ENCODE measurements around the gene LNX1. TPM values are rescaled to one million over a fixed set of nuclear protein-coding genes. Genes with fewer than 3 reads are reported as not detected.

The LNX1 gene
- total RNA-seq, 4 donors from 2014 or later = 4.8 to 12.6 (median 6.6) TPM

DNA sequence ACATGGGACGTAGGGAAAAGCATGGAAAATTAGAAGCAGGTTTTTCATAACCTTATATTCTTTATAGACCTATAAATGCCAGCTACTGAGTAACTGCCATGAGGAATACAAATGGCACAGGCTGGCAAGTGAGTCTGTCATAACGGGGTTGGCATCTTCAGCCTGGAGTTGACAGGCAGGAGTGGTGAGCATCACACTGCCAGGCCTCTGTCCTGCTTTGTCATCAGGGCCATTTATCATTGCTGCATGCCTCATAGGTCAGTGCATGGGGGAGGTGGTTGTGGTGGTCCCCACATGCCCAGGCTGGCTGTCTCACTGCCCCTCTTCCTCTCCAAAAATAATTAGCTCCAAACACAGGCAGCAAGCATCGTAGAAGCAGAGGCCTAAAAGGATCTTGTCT lies 72.5 kb downstream of the LNX1 start:
- H3K4me3 ChIP-seq = no peak overlapping the region
- no peak for DNase-seq (ENCODE audit: low spot score in 2 of 2)
- 77 to 81% methylated on average over 3 of the region's 3 CpGs for WGBS, 2 donors
- TF ChIP-seq, protein P1, sequence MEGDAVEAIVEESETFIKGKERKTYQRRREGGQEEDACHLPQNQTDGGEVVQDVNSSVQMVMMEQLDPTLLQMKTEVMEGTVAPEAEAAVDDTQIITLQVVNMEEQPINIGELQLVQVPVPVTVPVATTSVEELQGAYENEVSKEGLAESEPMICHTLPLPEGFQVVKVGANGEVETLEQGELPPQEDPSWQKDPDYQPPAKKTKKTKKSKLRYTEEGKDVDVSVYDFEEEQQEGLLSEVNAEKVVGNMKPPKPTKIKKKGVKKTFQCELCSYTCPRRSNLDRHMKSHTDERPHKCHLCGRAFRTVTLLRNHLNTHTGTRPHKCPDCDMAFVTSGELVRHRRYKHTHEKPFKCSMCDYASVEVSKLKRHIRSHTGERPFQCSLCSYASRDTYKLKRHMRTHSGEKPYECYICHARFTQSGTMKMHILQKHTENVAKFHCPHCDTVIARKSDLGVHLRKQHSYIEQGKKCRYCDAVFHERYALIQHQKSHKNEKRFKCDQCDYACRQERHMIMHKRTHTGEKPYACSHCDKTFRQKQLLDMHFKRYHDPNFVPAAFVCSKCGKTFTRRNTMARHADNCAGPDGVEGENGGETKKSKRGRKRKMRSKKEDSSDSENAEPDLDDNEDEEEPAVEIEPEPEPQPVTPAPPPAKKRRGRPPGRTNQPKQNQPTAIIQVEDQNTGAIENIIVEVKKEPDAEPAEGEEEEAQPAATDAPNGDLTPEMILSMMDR (IDR thresholded peaks at IDR 0.05) = no peak
- TF ChIP-seq EP300 (IDR thresholded peaks at IDR 0.05) = no peak
- H3K4me1 ChIP-seq = no peaks in the 10 kb centered on the region
- no peak overlapping the region for H3K27ac ChIP-seq
- no peaks in the 10 kb centered on the region for H3K9me3 ChIP-seq
- H3K36me3 ChIP-seq = no peaks in the 10 kb centered on the region
- no peaks in the 10 kb centered on the region for H3K27me3 ChIP-seq

DNA sequence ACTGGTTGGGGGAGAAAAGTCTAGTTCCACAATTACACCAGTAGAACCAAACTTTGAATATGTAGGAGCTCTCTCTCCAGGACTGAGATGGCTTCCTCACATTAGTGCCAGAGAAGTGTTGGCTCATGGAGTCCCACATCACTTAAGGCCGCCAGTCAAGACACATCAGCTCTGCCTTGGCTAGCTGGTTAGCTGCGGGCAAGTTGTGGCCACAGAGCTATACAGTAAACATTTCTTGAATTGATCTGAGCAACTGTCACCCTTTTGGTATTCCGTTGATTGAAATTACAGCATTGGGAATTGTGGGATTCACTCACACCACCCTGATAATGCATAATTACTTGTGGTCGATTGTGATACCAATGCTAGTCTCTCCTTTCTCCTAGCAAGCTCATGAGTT lies 76.2 kb downstream of the LNX1 start:
- 95 to 99% methylated on average over 4 of the region's 4 CpGs for WGBS, 2 donors

GRCh38 chr4:53514509-53514908 lies 76.8 kb downstream of the LNX1 start:
- WGBS, 2 donors = 0% methylated on average over 1 of the region's 1 CpG

More for the DNA sequence above, 76.2 kb downstream of the LNX1 start:
- H3K4me1 ChIP-seq = peaks cover 0 to 13% (median 0%) of the 10 kb centered on the region in 4 donors
- no peak for DNase-seq (ENCODE audit: low spot score in 2 of 2)
- no peak for TF ChIP-seq POLR2A (IDR thresholded peaks at IDR 0.05)
- TF ChIP-seq, protein P1 (IDR thresholded peaks at IDR 0.05) = no peak
- no peak for TF ChIP-seq EP300 (IDR thresholded peaks at IDR 0.05)
- no peaks in the 10 kb centered on the region for H3K27me3 ChIP-seq
- no peaks in the 10 kb centered on the region for H3K36me3 ChIP-seq
- no peak overlapping the region for H3K4me3 ChIP-seq
- no peak overlapping the region for H3K27ac ChIP-seq
- no peaks in the 10 kb centered on the region for H3K9me3 ChIP-seq

DNA sequence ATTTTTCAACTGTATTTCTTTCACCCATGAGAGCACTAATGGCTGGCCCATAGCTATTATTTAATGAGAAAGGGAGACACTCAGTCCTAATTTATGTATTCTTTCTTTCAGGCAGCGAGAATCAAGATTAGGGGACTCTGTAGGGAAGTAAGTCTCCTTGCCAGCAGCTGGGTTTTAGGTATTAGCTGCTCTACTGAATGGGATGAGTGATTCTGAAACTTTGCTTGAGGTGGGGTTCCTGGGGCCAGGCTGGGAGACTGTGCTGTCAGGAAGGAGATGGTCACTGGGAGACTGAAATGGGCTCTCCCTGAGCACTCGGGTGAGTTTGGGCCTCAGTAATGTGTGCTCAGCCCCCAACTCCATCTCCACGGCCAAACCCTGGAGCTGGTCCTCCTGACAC lies 78.7 kb downstream of the LNX1 start:
- no peaks in the 10 kb centered on the region for H3K36me3 ChIP-seq
- peaks cover 0 to 30% (median 0%) of the 10 kb centered on the region in 4 donors for H3K4me1 ChIP-seq
- DNase-seq (ENCODE audit: low spot score in 2 of 2) = no peak
- no peak overlapping the region for H3K27ac ChIP-seq
- 29 to 31% methylated on average over 3 of the region's 3 CpGs for WGBS, 2 donors
- H3K27me3 ChIP-seq = no peaks in the 10 kb centered on the region
- H3K4me3 ChIP-seq = no peak overlapping the region
- TF ChIP-seq, protein P1 (IDR thresholded peaks at IDR 0.05) = no peak
- no peak for TF ChIP-seq EP300 (IDR thresholded peaks at IDR 0.05)
- TF ChIP-seq POLR2A (IDR thresholded peaks at IDR 0.05) = no peak
- H3K9me3 ChIP-seq = no peaks in the 10 kb centered on the region

More at GRCh38 chr4:53514509-53514908, 76.8 kb downstream of the LNX1 start:
- no peak overlapping the region for H3K4me3 ChIP-seq
- H3K27ac ChIP-seq = no peak overlapping the region
- DNase-seq (ENCODE audit: low spot score in 2 of 2) = no peak
- H3K27me3 ChIP-seq = no peaks in the 10 kb centered on the region
- TF ChIP-seq, protein P1 (IDR thresholded peaks at IDR 0.05) = no peak
- TF ChIP-seq EP300 (IDR thresholded peaks at IDR 0.05) (no peak), POLR2A (IDR thresholded peaks at IDR 0.05) (no peak)
- peaks cover 0 to 19% (median 0%) of the 10 kb centered on the region in 4 donors for H3K4me1 ChIP-seq
- no peaks in the 10 kb centered on the region for H3K9me3 ChIP-seq
- no peaks in the 10 kb centered on the region for H3K36me3 ChIP-seq

DNA sequence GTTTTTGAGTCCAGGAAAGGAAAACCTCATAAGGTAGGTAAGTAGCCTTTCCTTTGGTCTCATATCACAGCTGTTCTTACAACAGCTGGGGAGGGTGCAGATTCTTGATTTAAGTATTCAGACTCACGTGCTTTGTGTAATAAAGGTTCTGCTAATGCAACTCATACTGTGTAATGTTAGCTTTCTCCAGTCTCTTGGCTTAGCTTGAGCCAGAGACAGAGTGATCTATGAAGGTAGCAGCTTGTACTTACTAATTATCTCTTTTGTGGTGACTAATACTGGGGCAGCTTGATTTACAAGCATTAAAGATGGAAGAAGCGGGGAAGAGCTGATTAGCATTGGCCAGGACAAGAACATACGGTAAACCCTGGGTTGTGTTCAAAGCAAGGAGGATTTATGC lies 80.3 kb downstream of the LNX1 start:
- H3K4me3 ChIP-seq = no peak overlapping the region
- H3K36me3 ChIP-seq = no peaks in the 10 kb centered on the region
- peaks cover 0 to 35% (median 3%) of the 10 kb centered on the region in 4 donors for H3K4me1 ChIP-seq
- H3K27me3 ChIP-seq = no peaks in the 10 kb centered on the region
- no peaks in the 10 kb centered on the region for H3K9me3 ChIP-seq
- TF ChIP-seq, protein P1 (IDR thresholded peaks at IDR 0.05) = no peak
- TF ChIP-seq POLR2A (IDR thresholded peaks at IDR 0.05) (no peak), EP300 (IDR thresholded peaks at IDR 0.05) (no peak)
- WGBS, 2 donors = 30 to 32% methylated on average over 3 of the region's 3 CpGs
- no peak for DNase-seq (ENCODE audit: low spot score in 2 of 2)
- no peak overlapping the region for H3K27ac ChIP-seq

Data from tibial nerve (tissue), 4 donors.